Endothelial cell of umbilical vein (primary cell): Measurements from ENCODE around the gene PRR5L.

ENCODE experiments used
- POLR2A ChIP-seq: IDR thresholded peaks from 2 replicates; pipeline ENCODE4 v1.6.1; 2012; ENCODE audit warnings: low read depth, mild to moderate bottlenecking, control low read depth, low read length
- TF ChIP-seq, protein P1 (sequence below): IDR thresholded peaks from 2 replicates; pipeline ENCODE4 v1.6.1; 2011; ENCODE audit not compliant: insufficient read depth, insufficient read length
- TF ChIP-seq, protein P2 (sequence below), 2 donors: IDR thresholded peaks; 1 replicate in 1 of 2; 2 replicates in 1 of 2; pipeline ENCODE4 v1.5.1; 2011; ENCODE audit warnings: low read length in 2 of 2, mild to moderate bottlenecking in 2 of 2, moderate library complexity in 2 of 2, control low read depth in 1 of 2, inconsistent platforms in 1 of 2, low read depth in 1 of 2; ENCODE audit not compliant: insufficient read depth in 1 of 2; ENCODE audit errors: extremely low read depth in 1 of 2

DNA sequence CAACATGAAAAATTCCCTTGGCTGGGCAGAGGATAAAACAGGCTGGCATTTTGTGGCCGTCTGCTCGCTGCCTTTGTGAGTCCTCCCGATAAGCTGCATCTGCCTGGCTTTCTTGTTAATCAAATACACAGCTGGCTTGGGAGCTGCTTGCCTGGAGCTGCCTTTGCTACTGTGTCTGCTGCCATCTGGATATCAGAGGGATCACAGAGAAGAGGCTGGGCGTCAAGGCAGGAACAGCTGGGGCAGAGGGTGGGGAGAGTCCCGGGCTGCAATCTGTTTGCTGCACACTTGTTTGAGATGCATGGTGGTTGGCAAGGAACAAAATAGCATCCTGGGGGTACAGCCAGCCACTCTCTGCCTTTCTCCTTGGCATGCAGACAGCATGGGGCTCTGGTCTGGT, 42.9 kb upstream of the PRR5L start:
- TF ChIP-seq, protein P1, sequence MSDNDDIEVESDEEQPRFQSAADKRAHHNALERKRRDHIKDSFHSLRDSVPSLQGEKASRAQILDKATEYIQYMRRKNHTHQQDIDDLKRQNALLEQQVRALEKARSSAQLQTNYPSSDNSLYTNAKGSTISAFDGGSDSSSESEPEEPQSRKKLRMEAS: no peak
- TF ChIP-seq, protein P2, sequence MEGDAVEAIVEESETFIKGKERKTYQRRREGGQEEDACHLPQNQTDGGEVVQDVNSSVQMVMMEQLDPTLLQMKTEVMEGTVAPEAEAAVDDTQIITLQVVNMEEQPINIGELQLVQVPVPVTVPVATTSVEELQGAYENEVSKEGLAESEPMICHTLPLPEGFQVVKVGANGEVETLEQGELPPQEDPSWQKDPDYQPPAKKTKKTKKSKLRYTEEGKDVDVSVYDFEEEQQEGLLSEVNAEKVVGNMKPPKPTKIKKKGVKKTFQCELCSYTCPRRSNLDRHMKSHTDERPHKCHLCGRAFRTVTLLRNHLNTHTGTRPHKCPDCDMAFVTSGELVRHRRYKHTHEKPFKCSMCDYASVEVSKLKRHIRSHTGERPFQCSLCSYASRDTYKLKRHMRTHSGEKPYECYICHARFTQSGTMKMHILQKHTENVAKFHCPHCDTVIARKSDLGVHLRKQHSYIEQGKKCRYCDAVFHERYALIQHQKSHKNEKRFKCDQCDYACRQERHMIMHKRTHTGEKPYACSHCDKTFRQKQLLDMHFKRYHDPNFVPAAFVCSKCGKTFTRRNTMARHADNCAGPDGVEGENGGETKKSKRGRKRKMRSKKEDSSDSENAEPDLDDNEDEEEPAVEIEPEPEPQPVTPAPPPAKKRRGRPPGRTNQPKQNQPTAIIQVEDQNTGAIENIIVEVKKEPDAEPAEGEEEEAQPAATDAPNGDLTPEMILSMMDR (IDR thresholded peaks at IDR 0.05; ENCODE audit: extremely low read depth in 1 of 2, insufficient read depth in 1 of 2, low read depth in 1 of 2, low read length in 2 of 2): no peak
- TF ChIP-seq POLR2A: no peak
